RPMI8226 (cell line): Measurements from ENCODE around the gene EDNRB.
"Not testable (repeated sequence)": the region's sequence is repeated elsewhere in the genome, so short reads cannot be mapped to it uniquely, and the experiment has no call there.

ENCODE experiments used
- DNase-seq: peaks from one replicate; pipeline ENCODE4 v3.0.0-alpha.2; 2015

The EDNRB gene

DNA sequence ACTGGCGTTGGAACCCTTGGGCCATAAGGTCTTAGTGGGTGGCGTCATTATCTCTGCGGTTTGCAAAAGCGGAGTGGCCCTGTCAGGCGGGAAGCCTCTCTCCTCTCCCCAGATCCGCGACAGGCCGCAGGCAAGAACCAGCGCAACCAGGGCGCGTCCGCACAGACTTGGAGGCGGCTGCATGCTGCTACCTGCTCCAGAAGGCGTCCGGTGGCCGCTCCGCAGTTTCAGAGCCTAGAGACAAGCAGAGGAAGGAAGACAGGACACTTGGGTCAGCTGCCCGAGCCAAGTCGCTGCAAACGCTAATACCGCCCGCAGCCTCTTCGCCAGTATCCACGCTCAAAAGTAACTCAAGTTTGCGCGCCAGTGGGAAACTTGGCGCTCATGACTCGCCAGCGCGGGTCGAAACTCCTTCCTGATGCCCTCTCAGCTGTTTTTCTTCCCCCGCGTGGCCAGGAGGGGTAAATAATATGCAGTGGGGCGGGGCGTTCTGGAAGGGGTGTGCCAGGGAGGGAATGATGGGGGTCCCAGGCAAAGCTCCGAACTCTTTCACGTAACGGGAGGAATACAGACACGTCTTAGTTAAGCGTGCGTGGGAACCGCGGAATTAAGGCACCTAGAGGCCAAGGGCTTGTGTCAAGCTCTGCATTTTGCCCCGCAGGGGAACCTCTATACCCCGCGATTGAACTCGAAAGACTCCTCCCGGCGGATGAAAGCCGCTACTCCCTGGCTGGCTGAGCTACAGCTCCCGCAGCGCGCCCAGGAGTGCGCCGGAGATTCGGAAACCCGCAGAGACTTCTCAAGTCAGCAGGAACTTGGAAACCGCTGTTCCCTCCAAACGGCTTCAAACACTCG lies at the start of gene EDNRB:
Gene EDNRB, minus strand, starts transcription at position 441 of the 855 bp plus-strand sequence. Its CDS starts 258 bp downstream, at position 183.
- no peak for DNase-seq

DNA sequence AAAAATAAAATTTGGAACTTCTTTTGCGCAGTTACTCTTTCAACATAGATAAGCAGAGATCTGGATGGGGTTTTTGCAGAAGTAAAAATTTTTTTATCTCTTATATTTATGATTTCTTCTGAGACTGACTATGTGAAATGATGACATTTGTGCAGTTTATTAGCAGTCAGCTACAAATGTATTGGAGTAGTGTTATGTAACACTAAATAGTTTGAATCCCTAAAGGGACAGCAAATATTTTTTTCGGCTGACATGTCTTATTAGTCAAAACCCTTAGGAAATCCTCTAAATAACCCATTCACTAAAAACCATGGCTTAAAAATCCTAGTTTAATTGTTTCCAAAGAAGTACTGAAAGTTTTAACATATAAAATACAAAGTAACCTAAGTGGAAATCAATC lies 48.0 kb upstream of the EDNRB start:
- DNase-seq: no peak

DNA sequence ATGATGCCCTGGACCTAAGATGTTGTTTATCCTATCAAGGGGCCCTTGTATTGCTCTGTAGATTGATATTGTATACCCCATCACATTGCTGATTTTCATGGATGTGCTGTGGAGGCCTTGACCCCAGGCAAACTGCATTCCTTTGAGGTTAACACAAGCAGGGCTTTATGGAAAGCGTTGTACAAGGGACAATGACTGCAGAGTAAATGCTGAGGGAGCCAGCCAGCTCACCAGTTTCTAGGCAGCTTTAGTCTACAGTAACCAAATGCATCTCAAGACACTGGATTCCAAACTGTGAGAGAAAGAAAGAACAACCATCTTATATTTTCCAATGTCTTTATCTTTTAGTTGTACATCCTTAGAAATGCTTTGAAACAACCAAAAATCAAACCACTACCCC lies 34.1 kb upstream of the EDNRB start:
- DNase-seq: no peak

DNA sequence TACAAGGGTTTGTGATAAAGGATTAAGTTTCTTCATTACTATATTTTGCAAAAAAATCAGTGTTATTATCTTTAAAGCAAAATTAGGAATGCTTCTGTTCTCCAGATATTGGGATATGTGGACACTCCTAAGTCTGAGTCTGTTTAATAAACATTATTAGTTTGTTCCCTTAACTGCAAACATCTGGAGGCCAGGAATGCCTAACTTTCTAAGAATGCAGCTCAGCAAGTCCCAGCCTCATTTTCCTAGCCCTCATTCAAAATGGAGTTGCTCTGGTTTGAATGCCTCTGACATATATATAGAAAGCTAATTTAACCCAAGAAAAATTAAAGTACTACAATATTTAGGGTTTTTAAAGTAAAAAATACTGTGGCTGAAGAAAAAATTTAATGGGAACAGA lies 33.6 kb upstream of the EDNRB start:
- no peak for DNase-seq

DNA sequence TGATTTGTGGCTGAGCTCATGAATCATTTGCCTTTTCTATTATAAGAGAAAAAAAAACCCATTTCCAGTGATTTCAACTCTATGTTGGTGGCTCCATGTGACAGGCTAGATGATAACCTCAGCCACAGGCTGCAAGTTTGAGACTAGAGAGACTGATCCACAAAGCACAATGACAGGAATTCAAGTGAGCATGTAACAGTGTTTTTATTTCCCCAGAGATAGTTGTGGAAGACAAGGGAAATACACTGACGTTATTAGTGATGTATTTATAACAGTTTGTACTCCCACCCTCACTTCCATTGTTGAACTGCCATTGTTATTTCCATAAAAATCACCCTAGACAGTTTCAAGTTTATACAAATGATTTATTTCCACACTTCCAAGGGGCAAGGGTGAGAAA lies 27.9 kb upstream of the EDNRB start:
- no peak for DNase-seq

DNA sequence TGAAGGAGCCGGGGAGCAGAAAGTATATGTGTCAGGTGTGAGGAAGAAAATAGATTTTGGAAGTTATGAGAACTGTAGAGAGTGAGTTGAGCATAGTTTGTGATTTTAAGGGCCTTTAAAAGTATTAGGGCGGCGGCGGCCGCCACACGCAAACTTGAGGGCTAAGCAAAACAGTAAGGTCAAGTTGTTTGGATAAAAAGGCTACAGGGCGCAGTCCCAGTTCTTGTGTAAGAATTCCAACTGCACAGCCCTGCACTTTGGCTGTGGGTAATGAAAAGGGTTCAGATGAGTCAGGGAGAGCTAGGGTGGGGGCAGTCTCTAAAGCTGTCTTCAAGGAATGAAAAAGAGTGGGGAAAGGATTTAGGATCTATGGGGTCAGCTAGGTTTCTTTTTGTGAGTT lies 16.4 kb upstream of the EDNRB start:
- DNase-seq: not testable (repeated sequence)

DNA sequence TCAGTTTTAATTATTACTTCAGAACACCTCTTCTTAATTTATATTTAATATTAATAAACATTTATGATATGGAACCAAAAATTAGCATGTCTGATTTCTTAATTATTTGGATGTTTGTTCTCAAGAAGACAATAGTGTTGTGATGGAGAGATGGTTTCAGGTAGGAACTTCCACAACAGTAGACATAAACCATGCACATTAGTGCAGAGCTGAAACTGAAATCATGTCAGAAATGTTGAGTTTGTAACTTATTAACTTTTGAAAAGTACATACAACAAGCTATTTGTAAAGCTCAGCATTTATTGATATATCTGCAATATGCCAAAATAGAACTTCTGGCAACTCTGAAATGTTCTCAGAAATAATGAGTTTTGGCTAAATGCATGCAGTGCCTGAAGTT lies 11.8 kb upstream of the EDNRB start:
- DNase-seq: no peak

DNA sequence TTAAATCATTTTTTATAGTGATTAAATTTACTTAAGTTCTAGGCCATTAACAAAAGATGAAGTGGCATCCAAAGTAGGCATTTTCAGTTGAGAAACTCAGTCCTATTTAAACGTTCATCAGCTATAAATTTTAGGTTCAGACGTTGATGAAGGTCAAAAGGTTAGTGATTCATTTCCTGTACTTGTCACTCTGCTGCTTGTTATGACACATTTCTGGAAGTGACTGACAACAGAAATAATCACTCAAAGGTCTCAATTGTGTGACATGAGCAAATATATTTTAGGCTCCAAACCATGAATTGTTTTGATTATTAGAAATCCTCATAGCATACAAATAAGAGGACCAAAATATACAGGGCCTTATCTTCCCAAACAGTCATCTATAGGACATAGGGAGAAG lies 10.3 kb upstream of the EDNRB start:
- no peak for DNase-seq

DNA sequence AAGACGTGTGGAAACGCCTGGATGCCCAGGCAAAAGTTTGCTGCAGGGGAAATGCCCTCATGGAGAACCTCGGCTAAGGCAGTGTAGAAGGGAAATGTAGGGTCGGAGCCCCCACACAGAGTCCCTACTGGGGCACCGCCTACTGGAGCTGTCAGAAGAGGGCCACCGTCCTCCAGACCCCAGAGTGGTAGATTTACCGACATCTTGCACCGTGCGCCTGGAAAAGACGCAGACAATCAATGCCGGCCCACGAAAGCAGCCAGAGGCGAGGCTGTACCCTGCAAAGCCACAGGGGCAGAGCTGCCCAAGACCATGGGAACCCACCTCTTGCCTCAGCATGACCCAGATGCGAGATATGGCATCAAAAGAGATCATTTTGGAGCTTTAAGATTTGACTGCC lies 7.0 kb upstream of the EDNRB start:
- no peak for DNase-seq

DNA sequence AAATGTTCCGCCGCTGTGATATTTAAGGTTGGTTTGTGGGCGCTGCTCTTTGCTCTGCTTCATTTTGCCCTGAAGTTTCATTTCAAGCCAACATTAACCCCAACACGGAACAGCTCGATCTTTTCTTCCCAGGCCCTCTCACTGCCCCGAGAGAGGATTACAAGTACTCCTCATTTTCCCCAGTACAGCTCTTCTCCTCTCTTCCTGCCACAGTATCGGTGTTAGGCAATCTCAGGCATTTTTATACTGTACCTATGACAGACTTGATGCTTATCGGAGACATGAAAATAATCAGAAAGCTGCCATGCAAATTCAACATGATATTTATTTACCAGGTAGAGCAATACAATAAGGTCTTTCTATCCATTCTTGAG lies 1.3 kb upstream of the EDNRB start:
- no peak for DNase-seq

DNA sequence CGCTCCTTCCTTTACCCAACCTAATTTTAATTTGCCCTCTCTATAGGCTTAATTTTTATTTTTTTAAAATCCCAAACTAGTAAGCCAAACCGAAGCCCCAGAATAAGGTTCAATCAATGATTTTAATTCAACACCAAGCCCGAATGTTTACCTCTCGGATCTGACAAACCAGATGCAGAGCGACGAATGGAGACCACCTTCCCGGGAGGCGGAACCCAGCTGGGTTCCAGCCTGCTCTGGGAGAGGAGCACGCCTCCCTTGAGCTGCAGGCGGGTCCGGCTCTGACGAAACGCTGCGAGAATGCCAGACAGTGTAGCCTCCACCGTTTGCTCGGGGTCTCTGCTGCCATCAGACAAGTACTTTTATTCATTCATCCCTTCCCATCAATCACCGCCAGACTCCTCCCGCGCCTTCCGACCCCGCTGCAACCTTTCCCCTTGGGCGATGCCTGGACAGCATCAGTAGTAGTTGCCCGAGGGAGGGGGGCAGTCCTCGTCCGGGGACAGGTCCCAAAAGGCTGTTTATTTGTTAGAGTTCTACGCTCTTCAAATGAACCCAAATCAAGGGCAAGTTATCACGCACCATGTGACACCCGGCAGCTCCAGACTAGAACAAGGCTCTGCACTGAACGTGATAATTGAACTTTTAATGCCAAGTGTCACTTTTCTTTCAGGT lies 752 bp upstream of the EDNRB start:
- no peak for DNase-seq

DNA sequence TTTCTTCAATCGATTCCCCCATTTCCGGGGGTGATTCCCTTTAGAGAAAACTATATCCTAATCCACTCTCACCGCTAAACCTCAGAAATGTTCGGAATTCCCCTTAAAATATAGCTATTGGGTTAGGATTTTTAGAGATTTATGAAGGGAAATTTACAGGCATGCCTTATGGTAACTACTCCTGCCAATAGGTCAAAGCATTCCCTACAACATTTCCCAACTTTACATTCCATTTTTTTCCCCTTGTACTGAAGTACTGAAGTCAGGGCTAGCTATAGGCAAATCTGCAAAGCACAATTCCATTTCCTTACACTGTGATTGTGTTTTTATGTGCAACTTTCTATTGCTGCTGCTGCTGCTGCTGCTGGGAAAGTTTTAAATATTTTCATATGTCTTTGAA lies 2.1 kb downstream of the EDNRB start:
- DNase-seq: no peak

DNA sequence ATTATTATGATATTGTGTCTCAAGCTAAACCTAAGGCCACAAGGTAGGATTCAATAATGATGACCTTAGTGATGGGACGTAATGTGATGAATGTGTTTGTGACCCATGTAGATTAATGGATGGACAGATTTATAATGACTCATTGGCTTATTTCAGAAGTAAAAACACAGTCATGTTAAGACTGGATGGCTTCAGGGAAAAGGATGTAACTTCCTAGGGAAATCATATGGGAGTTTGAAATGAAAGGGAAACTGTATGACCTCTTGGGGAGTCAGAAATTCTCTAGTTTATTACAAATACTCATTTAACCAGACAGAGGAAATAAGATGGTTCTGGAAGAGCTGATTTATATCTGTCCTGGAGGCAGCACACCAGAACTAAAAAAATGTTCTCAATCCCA lies 2.9 kb downstream of the EDNRB start:
- no peak for DNase-seq

DNA sequence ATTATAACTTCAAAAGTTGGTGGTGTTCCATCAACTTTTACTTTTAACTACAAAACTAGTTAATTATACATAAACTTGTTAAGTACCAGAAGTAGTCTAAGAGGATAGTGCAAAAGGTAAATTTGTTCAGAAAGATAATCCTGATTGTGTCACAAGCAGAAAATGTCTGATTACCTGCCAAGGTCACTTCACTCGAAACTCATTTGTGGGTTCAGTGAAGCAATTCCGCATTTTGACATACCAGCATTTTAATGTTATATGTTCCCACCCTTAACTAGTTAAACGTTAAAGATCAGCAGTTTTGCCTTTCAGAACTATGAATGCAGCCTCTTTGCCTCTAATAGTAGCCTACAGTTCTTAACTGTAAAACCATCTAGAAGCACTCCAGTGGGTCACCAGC lies 5.6 kb downstream of the EDNRB start:
- no peak for DNase-seq

DNA sequence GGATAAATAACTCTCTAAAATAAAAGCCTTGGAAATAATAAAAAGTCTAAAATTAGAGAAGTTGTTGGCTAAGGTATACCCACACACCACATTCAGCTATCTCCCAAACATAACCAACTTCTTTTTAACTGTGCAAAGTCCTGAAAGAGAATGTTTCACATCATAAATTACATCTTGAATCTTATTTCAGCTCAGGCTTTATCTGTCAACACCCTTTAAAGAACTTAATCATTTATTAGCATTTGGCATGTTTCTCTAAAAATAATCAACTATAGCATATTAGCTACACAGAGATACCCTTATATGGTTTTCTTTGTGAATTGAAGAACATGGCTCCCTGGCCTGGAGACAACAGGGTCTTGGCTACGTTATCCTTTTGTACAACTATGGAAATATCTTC lies 6.9 kb downstream of the EDNRB start:
- DNase-seq: no peak

DNA sequence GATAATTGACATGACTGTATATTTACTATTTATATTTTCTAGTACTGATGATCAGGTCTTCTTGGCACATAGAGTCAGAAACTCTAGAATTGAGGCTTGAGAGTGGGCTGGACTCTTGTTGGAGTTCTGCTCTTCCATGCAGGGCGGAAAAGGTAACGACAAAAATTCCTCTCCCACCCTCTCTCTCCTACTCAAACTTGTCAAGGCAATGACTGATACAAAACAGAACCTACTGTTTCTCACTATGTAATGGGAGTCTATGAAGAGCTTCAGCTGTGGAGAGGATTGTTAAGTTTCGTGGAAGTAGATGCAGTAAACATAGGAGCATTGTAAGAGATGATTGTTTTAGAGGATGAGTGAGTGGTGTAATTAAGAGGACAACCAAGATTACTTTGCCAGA lies 8.8 kb downstream of the EDNRB start:
- DNase-seq: no peak

DNA sequence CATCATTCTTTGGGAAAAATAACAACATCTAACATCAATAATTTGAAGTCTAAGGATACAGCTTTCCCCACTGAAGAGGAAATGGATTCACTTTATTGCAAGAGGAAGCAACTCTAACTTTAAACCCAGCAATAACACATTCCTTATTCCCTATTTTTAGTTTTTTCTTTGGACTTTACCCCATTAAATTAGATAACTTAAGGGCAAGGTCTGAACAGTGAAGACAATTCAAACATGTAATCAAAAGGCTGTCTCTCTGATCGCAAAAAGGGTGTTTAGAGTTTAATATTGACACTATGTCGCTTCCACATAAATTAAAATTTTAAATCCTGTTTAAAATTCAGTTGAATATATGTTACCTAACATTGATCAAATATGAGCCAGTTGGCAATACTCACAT lies 10.1 kb downstream of the EDNRB start:
- DNase-seq: no peak

DNA sequence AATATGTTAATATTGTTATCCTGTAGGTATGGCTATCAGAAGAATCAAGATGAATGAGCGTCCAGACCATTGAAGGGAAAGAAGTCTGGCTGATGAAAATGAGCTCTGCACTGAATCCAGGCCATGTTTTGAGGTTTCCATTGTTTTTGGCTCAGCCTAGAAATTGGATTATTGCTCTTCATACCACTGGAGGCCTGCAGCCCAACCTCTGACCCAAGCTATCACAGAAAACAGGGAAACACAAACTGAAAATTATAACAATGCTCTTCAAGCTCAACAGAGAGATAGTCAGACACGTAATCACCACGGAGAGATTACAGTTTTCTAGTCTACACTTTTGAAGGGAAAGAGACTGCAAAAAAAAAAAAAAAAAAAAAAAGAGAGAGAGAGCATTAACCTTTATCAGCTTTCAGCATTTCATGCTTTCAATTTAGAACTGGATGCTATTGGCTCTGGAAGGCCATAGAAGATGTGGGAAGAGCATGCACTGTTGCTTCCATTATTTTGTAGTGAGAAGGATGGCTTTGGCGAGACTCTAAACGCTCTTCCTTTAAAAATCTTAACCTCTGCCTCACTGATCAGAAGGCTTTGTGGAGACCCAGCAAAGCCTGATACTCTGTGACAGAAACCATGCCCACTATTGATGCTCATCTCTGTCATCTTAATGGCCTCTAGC lies 10.8 kb downstream of the EDNRB start:
- DNase-seq: no peak

DNA sequence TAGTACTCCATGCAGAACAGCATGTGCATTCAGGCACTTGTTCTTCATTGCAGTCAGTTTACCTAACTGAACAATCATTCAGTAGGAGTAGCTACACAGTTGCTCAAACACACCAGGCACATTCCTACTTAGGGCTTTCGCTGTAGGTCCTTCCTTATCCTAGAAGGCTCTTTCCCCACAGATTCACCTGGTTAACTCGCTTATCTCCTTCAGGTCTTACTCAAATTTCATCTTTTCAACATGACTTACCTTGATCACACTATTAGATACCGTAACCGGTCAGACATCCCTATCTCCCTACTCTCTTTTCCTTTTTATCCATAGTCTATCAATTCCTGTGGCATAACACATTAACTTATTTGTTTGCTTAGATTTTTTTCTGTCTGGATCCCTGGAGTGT lies 14.6 kb downstream of the EDNRB start:
- DNase-seq: no peak

DNA sequence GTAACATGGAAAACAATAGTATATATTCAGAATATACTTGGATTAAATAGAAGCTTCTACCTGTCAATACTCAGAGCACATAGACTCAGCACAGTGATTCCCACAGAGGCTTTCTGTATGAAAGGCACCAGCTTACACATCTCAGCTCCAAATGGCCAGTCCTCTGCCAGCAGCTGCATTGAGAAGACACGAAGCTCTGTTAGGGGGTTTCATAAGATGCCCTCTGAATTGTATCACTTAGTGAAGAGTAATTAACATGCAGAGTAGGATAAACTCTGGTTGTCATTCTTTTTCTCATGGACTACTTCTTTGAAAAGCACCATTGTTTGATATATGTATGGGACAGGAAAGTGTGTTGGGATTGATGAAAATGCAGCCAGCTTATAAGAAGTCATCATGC lies 15.2 kb downstream of the EDNRB start:
- DNase-seq: no peak

DNA sequence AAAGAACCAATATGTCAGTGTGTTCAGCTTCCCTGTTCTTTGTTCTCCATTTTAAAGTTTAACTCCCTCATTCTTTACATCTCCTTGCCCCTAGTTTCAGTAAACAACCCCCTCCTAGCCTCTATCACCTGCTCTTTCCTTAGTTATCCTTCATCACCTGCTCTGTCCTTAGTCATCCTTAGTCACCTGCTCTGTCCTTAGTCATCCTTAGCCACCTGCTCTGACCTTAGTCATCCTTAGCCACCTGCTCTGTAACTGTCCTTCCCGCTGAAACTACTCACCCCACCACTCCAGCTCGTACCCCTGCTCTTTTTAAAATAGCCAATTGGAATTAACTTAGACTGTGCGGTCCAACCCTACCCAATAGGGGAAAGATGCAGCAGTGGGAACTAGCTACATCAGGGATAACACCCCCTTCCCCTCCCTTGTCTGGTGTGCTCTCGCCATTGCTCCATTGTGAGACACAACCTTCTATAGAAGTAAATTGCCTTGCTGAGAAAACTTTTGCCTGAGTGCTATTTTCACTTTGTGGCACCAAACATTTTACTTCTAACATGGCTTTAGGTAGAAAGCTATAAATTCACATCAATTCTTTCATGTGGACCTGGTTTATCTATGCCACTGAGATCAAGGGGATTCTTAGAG lies 16.2 kb downstream of the EDNRB start:
- no peak for DNase-seq

DNA sequence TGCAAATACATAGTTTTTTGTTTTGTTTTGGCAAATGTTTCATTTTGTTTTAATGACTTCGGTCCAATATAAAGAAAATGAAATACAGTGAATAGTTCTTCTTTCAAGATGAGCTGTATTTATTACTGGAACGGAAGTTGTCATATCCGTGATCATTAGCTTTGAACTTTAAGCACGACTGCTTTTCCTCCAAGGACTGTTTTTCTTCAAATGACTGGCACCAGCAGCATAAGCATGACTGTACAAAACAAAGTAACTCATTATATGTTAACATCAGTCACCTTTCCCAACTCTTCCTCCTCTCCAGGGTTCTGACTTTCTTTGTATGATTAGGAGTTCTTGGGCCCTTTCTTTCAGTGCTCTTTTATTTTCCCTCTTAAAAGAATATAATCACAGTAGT lies 20.5 kb downstream of the EDNRB start:
- no peak for DNase-seq

DNA sequence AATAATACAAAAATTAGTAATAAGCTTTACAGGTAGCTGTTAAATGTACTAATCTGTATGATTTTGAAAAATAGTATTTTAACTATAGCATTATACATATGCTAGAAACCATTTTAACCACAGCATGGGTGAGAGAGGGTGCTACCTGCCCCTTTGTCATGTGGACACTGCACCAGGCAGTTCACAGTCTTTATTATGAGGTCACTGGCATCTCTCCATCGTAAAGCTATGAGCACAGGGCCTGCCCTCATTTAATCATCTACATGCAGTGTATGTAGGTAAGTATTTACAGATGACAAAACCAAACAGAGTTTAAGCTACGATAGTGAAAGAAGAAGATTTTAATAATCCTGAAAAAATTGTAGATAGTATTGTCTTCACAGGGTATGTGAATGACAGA lies 21.7 kb downstream of the EDNRB start:
- DNase-seq: no peak

DNA sequence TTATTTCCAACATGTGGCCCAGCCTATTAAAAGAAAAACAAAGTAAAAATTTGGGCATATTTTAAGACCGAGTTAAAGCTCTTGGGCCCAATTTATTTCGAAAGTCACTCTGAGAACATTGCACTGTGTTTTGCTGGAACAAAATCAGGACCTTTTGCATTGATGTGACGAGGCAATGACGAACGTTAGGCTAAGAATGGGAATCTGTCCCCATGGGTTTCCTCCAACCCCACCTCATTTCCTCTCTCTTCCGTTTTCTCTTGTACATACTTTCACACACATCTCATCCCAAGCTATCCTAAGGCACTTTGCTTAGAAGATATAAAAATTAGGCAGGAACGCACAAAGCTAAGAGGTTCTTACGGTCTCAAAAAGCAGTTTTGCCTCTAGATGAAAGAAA lies 22.1 kb downstream of the EDNRB start:
- no peak for DNase-seq
